SIG-M5 treated with dmso at 0.1 percent for 504 hours (cell line): ENCODE results near the gene NPL.

ENCODE experiments used
- DNase-seq: peaks from one replicate; lab custom pipeline; 2025; ENCODE audit not compliant: unreplicated experiment; lab: John Stamatoyannopoulos, UW

Gene NPL

GRCh38 chr1:182862827-182863226 lies 73.3 kb downstream of the NPL start:
- no peak for DNase-seq

DNA sequence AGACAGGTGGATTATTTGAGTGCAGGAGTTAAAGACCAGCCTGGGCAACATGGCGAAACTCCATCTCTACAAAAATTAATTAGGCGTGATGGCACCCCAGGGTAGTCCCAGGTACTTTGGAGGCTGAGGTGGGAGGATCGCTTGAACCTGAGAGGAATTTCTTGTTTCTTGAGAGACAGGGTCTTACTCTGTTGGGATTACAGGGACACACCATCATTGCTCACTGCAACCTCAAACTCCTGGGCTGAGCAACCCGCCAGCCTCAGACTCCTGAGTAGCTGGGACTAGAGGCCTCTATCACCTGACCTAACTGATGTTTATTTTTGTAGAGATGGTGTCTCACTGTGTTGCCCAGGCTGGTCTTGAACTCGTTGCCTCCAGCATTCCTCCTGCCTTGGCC lies 74.4 kb downstream of the NPL start:
- DNase-seq: no peak

- no peak for DNase-seq
Measured at GRCh38 chr1:182867861-182868260, 78.3 kb downstream of the NPL start.

GRCh38 chr1:182869241-182869666 lies 79.7 kb downstream of the NPL start:
- DNase-seq: no peak

DNA sequence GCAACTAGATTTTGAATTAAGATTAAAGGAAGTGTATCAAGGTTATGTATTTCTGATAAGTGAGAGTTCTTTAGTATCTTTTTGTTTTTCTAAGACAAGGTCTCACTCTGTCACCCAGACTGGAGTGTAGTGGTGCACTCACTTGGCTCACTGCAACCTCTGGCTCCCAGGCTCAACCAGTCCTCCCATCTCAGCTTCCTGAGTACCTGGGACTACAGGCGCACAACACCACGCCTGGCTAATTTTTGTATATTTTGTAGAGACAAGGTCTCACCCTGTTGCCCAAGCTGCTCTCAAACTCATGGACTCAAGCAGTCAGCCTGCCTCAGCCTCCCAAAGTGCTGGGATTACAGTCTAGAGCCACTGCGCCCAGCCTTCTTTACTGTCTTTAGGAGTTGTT lies 83.3 kb downstream of the NPL start:
- no peak for DNase-seq

DNA sequence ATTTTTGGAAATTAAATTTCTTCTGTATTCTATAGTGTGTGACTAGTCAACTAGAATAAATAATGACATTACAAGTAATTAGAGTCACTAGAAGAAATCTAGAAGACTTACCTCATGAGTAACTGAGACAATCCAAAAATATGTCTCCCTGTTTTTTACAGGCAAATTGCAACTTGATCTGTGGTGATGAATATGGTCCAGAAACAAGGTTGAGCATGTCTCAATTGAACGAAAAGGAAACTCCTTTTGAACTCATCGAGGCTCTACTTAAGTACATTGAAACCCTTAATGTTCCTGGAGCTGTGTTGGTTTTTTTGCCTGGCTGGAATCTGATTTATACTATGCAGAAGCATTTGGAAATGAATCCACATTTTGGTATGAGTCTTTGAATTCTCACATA lies 86.3 kb downstream of the NPL start:
- no peak for DNase-seq

DNA sequence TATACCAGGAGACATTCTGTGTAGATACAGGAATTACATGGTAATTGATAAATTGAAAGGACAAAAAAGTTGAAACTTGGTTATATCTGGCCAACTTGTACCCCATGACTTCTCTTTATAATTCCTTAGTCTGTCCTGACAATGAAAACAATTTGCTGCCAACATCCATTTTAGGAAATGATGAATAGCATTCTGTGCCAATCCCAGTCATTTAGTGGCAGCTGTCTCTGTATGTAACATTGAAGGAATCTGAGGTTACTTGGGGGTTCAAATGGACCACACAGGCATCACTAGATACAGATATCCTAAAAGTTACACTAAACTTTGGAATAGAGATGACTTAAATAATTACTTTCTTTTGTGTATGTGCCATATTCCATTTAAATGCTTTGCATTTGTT lies 87.8 kb downstream of the NPL start:
- no peak for DNase-seq

DNA sequence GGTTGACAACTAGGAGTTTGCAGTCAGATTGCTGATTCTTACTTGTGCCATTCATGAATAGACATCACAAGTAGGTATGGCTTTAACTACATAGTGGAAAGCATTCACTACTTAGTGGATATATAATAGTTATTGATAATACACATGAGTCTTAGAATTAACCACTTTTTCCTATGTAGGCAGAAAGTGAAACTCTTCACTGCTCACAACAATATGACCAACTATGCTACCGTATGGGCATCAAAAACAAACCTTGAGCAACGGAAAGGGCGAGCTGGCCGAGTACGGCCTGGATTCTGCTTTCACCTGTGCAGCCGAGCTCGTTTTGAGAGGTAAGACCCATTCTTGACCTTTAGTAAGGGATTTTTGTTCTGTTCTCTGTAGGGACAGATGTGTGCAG lies 88.3 kb downstream of the NPL start:
- DNase-seq: no peak
